Thyroid gland (tissue), 4 donors: ENCODE data around the gene ZNF865.

Experiments
- CTCF ChIP-seq, 6 experiments: fragments of 200-600 bp in 3 of 6; fragments of 450-650 bp in 3 of 6; sonication (generic) in 3 of 6; IDR thresholded peaks; one replicate each; pipeline ENCODE4 v1.5.1; 2016 to 2019; ENCODE audit warnings: antibody characterized with exemption in 6 of 6, mild to moderate bottlenecking in 2 of 6, inconsistent platforms in 1 of 6, moderate library complexity in 1 of 6
- POLR2A ChIP-seq, 2 donors: fragments of 450-650 bp; IDR thresholded peaks; one replicate each; pipeline ENCODE4 v1.6.1; 2017; ENCODE audit warnings: antibody characterized with exemption in 2 of 2, mild to moderate bottlenecking in 2 of 2, moderate library complexity in 1 of 2

GRCh38 chr19:55635334-55635717 is 29.9 kb downstream of the ZNF865 start:
- no peak for TF ChIP-seq CTCF (IDR thresholded peaks at IDR 0.05)
- no peak for TF ChIP-seq POLR2A (IDR thresholded peaks at IDR 0.05)
